ENCODE measurements around the gene SRBD1.
"Not testable (repeated sequence)": the region's sequence is repeated elsewhere in the genome, so short reads cannot be mapped to it uniquely, and the experiment has no call there.

SRBD1 gene

GRCh38 chr2:45436456-45436855, 174.6 kb downstream of the SRBD1 start:
- no peak overlapping the region for H3K4me3 ChIP-seq (ENCODE audit: low read depth, low read length)

GRCh38 chr2:45435316-45435715, 175.8 kb downstream of the SRBD1 start:
- no peak overlapping the region for H3K4me3 ChIP-seq (ENCODE audit: low read depth, low read length)

GRCh38 chr2:45433363-45433762, 177.7 kb downstream of the SRBD1 start:
- no peak overlapping the region for H3K4me3 ChIP-seq (ENCODE audit: low read depth, low read length)

GRCh38 chr2:45432406-45432805, 178.7 kb downstream of the SRBD1 start:
- H3K4me3 ChIP-seq (ENCODE audit: low read depth, low read length): no peak overlapping the region

GRCh38 chr2:45426025-45426424, 185.0 kb downstream of the SRBD1 start:
- H3K4me3 ChIP-seq (ENCODE audit: low read depth, low read length): not testable (repeated sequence)

GRCh38 chr2:45422921-45423320, 188.1 kb downstream of the SRBD1 start:
- H3K4me3 ChIP-seq (ENCODE audit: low read depth, low read length): no peak overlapping the region

GRCh38 chr2:45418532-45418931, 192.5 kb downstream of the SRBD1 start:
- H3K4me3 ChIP-seq (ENCODE audit: low read depth, low read length): no peak overlapping the region

- no peak overlapping the region for H3K4me3 ChIP-seq (ENCODE audit: low read depth, low read length)
Observed at GRCh38 chr2:45415534-45416123, 195.4 kb downstream of the SRBD1 start.

- H3K4me3 ChIP-seq (ENCODE audit: low read depth, low read length): no peak overlapping the region
Observed at GRCh38 chr2:45412754-45413379, 198.2 kb downstream of the SRBD1 start.

GRCh38 chr2:45409677-45410076, 201.4 kb downstream of the SRBD1 start:
- no peak overlapping the region for H3K4me3 ChIP-seq (ENCODE audit: low read depth, low read length)

GRCh38 chr2:45406621-45407020, 204.4 kb downstream of the SRBD1 start:
- H3K4me3 ChIP-seq (ENCODE audit: low read depth, low read length): no peak overlapping the region

GRCh38 chr2:45404807-45405297, 206.2 kb downstream of the SRBD1 start:
- no peak overlapping the region for H3K4me3 ChIP-seq (ENCODE audit: low read depth, low read length)

GRCh38 chr2:45403036-45403435, 208.0 kb downstream of the SRBD1 start:
- no peak overlapping the region for H3K4me3 ChIP-seq (ENCODE audit: low read depth, low read length)

- no peak overlapping the region for H3K4me3 ChIP-seq (ENCODE audit: low read depth, low read length)
Observed at GRCh38 chr2:45401431-45401922, 209.6 kb downstream of the SRBD1 start.

- H3K4me3 ChIP-seq (ENCODE audit: low read depth, low read length): no peak overlapping the region
Observed at GRCh38 chr2:45399040-45399784, 211.9 kb downstream of the SRBD1 start.

- no peak overlapping the region for H3K4me3 ChIP-seq (ENCODE audit: low read depth, low read length)
Observed at GRCh38 chr2:45397292-45397691, 213.8 kb downstream of the SRBD1 start.

- H3K4me3 ChIP-seq (ENCODE audit: low read depth, low read length): no peak overlapping the region
Observed at GRCh38 chr2:45396671-45397070, 214.4 kb downstream of the SRBD1 start.

GRCh38 chr2:45394842-45395241, 216.2 kb downstream of the SRBD1 start:
- H3K4me3 ChIP-seq (ENCODE audit: low read depth, low read length): no peak overlapping the region

GRCh38 chr2:45394216-45394615, 216.9 kb downstream of the SRBD1 start:
- no peak overlapping the region for H3K4me3 ChIP-seq (ENCODE audit: low read depth, low read length)

- no peak overlapping the region for H3K4me3 ChIP-seq (ENCODE audit: low read depth, low read length)
Observed at GRCh38 chr2:45391866-45392265, 219.2 kb downstream of the SRBD1 start.

GRCh38 chr2:45390861-45391260, 220.2 kb downstream of the SRBD1 start:
- no peak overlapping the region for H3K4me3 ChIP-seq (ENCODE audit: low read depth, low read length)

GRCh38 chr2:45390441-45390840, 220.6 kb downstream of the SRBD1 start:
- H3K4me3 ChIP-seq (ENCODE audit: low read depth, low read length): no peak overlapping the region
